H1 (cell line): ENCODE results near the gene THAP7. TPM values are rescaled to one million over a fixed set of nuclear protein-coding genes. Genes with fewer than 3 reads are reported as not detected.

Experiments used
- ASH2L ChIP-seq: fragments of 200-600, 300-600 bp; sonication (generic); IDR thresholded peaks from one replicate; pipeline ENCODE4 v1.7.1; 2017; ENCODE audit warnings: low read length
- ATF3 ChIP-seq: IDR thresholded peaks from 2 replicates; pipeline ENCODE4 v1.6.1; 2011; ENCODE audit warnings: low read depth, mild to moderate bottlenecking, low read length; ENCODE audit not compliant: insufficient read depth
- BCL11A ChIP-seq, 2 experiments: IDR thresholded peaks; one replicate each; pipeline ENCODE4 v1.6.1; 2011; ENCODE audit warnings: low read depth in 2 of 2, low read length in 2 of 2, mild to moderate bottlenecking in 2 of 2
- CTCF ChIP-seq, 3 experiments: IDR thresholded peaks; 1 replicate in 2 of 3; 2 replicates in 1 of 3; pipeline versions ENCODE4 v1.5.1 to v1.6.1; 2011; ENCODE audit warnings: low read length in 3 of 3, mild to moderate bottlenecking in 3 of 3, inconsistent platforms in 2 of 3, low read depth in 1 of 3, moderate library complexity in 1 of 3; ENCODE audit not compliant: insufficient read depth in 1 of 3; ENCODE audit errors: control extremely low read depth in 1 of 3
- E2F6 ChIP-seq: IDR thresholded peaks from 2 replicates; pipeline ENCODE4 v1.6.1; 2012; ENCODE audit warnings: inconsistent platforms
- EGR1 ChIP-seq: IDR thresholded peaks from 2 replicates; pipeline ENCODE4 v1.6.1; 2011; ENCODE audit warnings: low read depth, low read length, borderline replicate concordance
- EP300 ChIP-seq, 2 experiments: IDR thresholded peaks; 1 replicate in 1 of 2; 2 replicates in 1 of 2; pipeline ENCODE4 v1.6.1; 2011 to 2012; ENCODE audit warnings: low read depth in 2 of 2, low read length in 2 of 2, mild to moderate bottlenecking in 2 of 2, borderline replicate concordance in 1 of 2, inconsistent platforms in 1 of 2, moderate library complexity in 1 of 2
- EZH2 ChIP-seq: fragments of 200-600 bp; sonication (generic); IDR thresholded peaks from 2 replicates; pipeline ENCODE4 v1.7.1; 2012; ENCODE audit warnings: low read depth, mild to moderate bottlenecking, moderate library complexity, low read length, inconsistent platforms; ENCODE audit not compliant: severe bottlenecking
- GTF2F1 ChIP-seq: IDR thresholded peaks from 2 replicates; pipeline ENCODE4 v1.6.1; 2012; ENCODE audit warnings: low read depth, low read length, improper control_type of control experiment, borderline replicate concordance
- KDM4A ChIP-seq: IDR thresholded peaks from one replicate; pipeline ENCODE4 v1.7.1; 2012; ENCODE audit warnings: low read depth, mild to moderate bottlenecking, moderate library complexity, low read length, inconsistent platforms; ENCODE audit not compliant: severe bottlenecking
- NANOG ChIP-seq: IDR thresholded peaks from 2 replicates; pipeline ENCODE4 v1.6.1; 2011; ENCODE audit warnings: low read length, low read depth, mild to moderate bottlenecking, inconsistent platforms; ENCODE audit not compliant: insufficient read depth, poor library complexity, severe bottlenecking
- RXRA ChIP-seq: IDR thresholded peaks from 2 replicates; pipeline ENCODE4 v1.6.1; 2011; ENCODE audit warnings: low read depth, mild to moderate bottlenecking, low read length, moderate library complexity; ENCODE audit not compliant: insufficient read depth
- SIRT6 ChIP-seq: IDR thresholded peaks from one replicate; pipeline ENCODE4 v1.7.1; 2012; ENCODE audit warnings: low read length, inconsistent platforms
- SIX5 ChIP-seq: IDR thresholded peaks from 2 replicates; pipeline ENCODE4 v1.6.1; 2011; ENCODE audit warnings: mild to moderate bottlenecking, low read depth, low read length
- SP2 ChIP-seq: IDR thresholded peaks from 2 replicates; pipeline ENCODE4 v1.6.1; 2012; ENCODE audit warnings: mild to moderate bottlenecking, low read length, inconsistent platforms
- SUZ12 ChIP-seq: fragments of 200-600 bp; sonication (generic); IDR thresholded peaks from 2 replicates; pipeline ENCODE4 v1.6.1; 2012; ENCODE audit warnings: mild to moderate bottlenecking, inconsistent platforms, low read length, moderate library complexity, mixed read lengths
- polyA plus RNA-seq, 7 experiments: library from polyadenylated mRNA; depleted of rRNA in 3 of 7; stranded (reverse) in 5 of 7; unstranded in 2 of 7; fragments of >200 nt in 5 of 7; fragments of 200-250 nt in 2 of 7; gene quantifications; 1 replicate in 5 of 7; 2 replicates in 1 of 7; 4 replicates in 1 of 7; pipeline versions ENCODE4 v1.2.1 to v1.2.3, GENCODE V29; 2011 to 2013; ENCODE audit warnings: missing spikeins in 2 of 7, mixed read lengths in 2 of 7
- total RNA-seq: library from RNA; stranded (reverse); fragmentation: NEBNext Ultra II Directional; extraction: Animal tissue kit (Norgen Biotek cat#: 25700); gene quantifications from 2 replicates; pipeline ENCODE4 v1.2.1, GENCODE V29; 2021

THAP7 gene
- total and polyA plus RNA-seq, 2 of the 8 experiments (the other 6 are each of a cell fraction or from before 2014, with no cell fraction given) = 16.9 to 32.5 TPM

GRCh38 chr22:20965104-20965887 is 36.6 kb downstream of the THAP7 start (continued):
- TF ChIP-seq ATF3 = no peak
- TF ChIP-seq GTF2F1 = no peak
- TF ChIP-seq SUZ12 = peak; percentile 56
- no peak for TF ChIP-seq CTCF (IDR thresholded peaks at IDR 0.05; ENCODE audit: control extremely low read depth in 1 of 3, insufficient read depth in 1 of 3, low read depth in 1 of 3, low read length in 3 of 3)
- peak; percentile 48 for TF ChIP-seq EZH2
- no peak for TF ChIP-seq EGR1
- TF ChIP-seq RXRA = no peak
- no peak for TF ChIP-seq ASH2L
- no peak for TF ChIP-seq SIRT6
- no peak for TF ChIP-seq SIX5
- TF ChIP-seq KDM4A = peak; percentile 37
- no peak for TF ChIP-seq BCL11A (IDR thresholded peaks at IDR 0.05; ENCODE audit: low read depth in 2 of 2, low read length in 2 of 2)
- TF ChIP-seq EP300 (IDR thresholded peaks at IDR 0.05; ENCODE audit: borderline replicate concordance in 1 of 2, low read depth in 2 of 2, low read length in 2 of 2) = no peak
- peak; percentile 49 for TF ChIP-seq E2F6
- TF ChIP-seq NANOG = no peak
- no peak for TF ChIP-seq SP2
